ENCODE results near the gene BCLAF1.

Gene BCLAF1

GRCh38 chr6:136289579-136290409 lies at the start of gene BCLAF1:
TSS of gene BCLAF1 (minus strand) at chr6:136289846. CDS start at chr6:136279866, 9,980 bp downstream.
- peak; percentile 96 for DNase-seq (ENCODE audit: extremely low read depth, low read depth)
- no peak for TF ChIP-seq CTCF (IDR thresholded peaks at IDR 0.05; ENCODE audit: low read depth, low read length, missing control alignments)
- peak within 1 kb of the TSS; percentile 99 for H3K4me3 ChIP-seq (replicated peaks; ENCODE audit: low read depth, low read length)

- DNase-seq (ENCODE audit: extremely low read depth, low read depth): no peak
- H3K4me3 ChIP-seq (replicated peaks; ENCODE audit: low read depth, low read length): no peak overlapping the region
- TF ChIP-seq CTCF (IDR thresholded peaks at IDR 0.05; ENCODE audit: low read depth, low read length, missing control alignments): peak; percentile 9
Measured at GRCh38 chr6:136338486-136338885, 48.8 kb upstream of the BCLAF1 start.

GRCh38 chr6:136337606-136338005 lies 48.0 kb upstream of the BCLAF1 start:
- DNase-seq (ENCODE audit: extremely low read depth, low read depth): no peak
- TF ChIP-seq CTCF (IDR thresholded peaks at IDR 0.05; ENCODE audit: low read depth, low read length, missing control alignments): no peak

GRCh38 chr6:136337121-136337520 lies 47.5 kb upstream of the BCLAF1 start:
- DNase-seq (ENCODE audit: extremely low read depth, low read depth): no peak
- no peak overlapping the region for H3K4me3 ChIP-seq (replicated peaks; ENCODE audit: low read depth, low read length)
- TF ChIP-seq CTCF (IDR thresholded peaks at IDR 0.05; ENCODE audit: low read depth, low read length, missing control alignments): no peak

More at GRCh38 chr6:136337606-136338005, 48.0 kb upstream of the BCLAF1 start:
- no peak overlapping the region for H3K4me3 ChIP-seq (replicated peaks; ENCODE audit: low read depth, low read length)

GRCh38 chr6:136335736-136336363 lies 46.2 kb upstream of the BCLAF1 start:
- no peak for DNase-seq (ENCODE audit: extremely low read depth, low read depth)
- H3K4me3 ChIP-seq (replicated peaks; ENCODE audit: low read depth, low read length): no peak overlapping the region
- no peak for TF ChIP-seq CTCF (IDR thresholded peaks at IDR 0.05; ENCODE audit: low read depth, low read length, missing control alignments)

GRCh38 chr6:136334853-136335252 lies 45.2 kb upstream of the BCLAF1 start:
- DNase-seq (ENCODE audit: extremely low read depth, low read depth): no peak
- no peak overlapping the region for H3K4me3 ChIP-seq (replicated peaks; ENCODE audit: low read depth, low read length)
- peak; percentile 11 for TF ChIP-seq CTCF (IDR thresholded peaks at IDR 0.05; ENCODE audit: low read depth, low read length, missing control alignments)

All from HFF-Myc (cell line).